ENCODE measurements around the gene TMUB2. TPM values are rescaled to one million over a fixed set of nuclear protein-coding genes. Genes with fewer than 3 reads are reported as not detected.

The TMUB2 gene
- total and polyA plus RNA-seq, 4 donors = 32.1 to 40.2 (median 37.2) TPM

GRCh38 chr17:44198721-44199552 is 12.2 kb downstream of the TMUB2 start:
- Histone ChIP-seq H3K9me3 (ENCODE audit: control insufficient read depth in 4 of 4, insufficient read depth in 3 of 4, low read length in 3 of 4) (no peaks in the 10 kb centered on the region), H3K36me3 (ENCODE audit: control insufficient read depth in 4 of 4, insufficient read depth in 4 of 4, low read length in 4 of 4) (peaks cover 17 to 31% (median 28%) of the 10 kb centered on the region in 4 donors), H3K27me3 (ENCODE audit: control insufficient read depth in 3 of 3, insufficient read depth in 3 of 3, low read length in 2 of 3) (no peaks in the 10 kb centered on the region), H3K9ac (ENCODE audit: insufficient read depth in 1 of 2, low read length in 2 of 2) (peak overlapping the region; percentile 34 to 63), H3K4me1 (ENCODE audit: control insufficient read depth in 5 of 5, insufficient read depth in 5 of 5, low read length in 5 of 5) (peaks cover 0 to 24% (median 14%) of the 10 kb centered on the region in 5 donors), H3K27ac (ENCODE audit: low read depth in 1 of 2, low read length in 1 of 2) (peak overlapping the region; percentile 94 to 96), H3K4me3 (peak overlapping the region; percentile 53)
- 1% methylated on average over 29 to 61 of the region's 68 CpGs for WGBS, 2 donors
- DNase-seq (peak; percentile 57 to 82 (median 79)), ATAC-seq (ENCODE audit: insufficient read depth, low FRiP score) (peak; percentile 24)
- no peak for TF ChIP-seq CTCF (IDR thresholded peaks at IDR 0.05; ENCODE audit: control extremely low read depth, extremely low read depth)

GRCh38 chr17:44199553-44200477 is 13.0 kb downstream of the TMUB2 start, which contains the start of gene ATXN7L3:
ATXN7L3 (minus strand) TSS chr17:44199884; CDS start chr17:44198070, 1,814 bp downstream.
- H3K36me3 ChIP-seq (ENCODE audit: control insufficient read depth in 4 of 4, insufficient read depth in 4 of 4, low read length in 4 of 4) = peaks cover 10 to 22% (median 19%) of the 10 kb centered on the region in 4 donors
- no peak for TF ChIP-seq CTCF (IDR thresholded peaks at IDR 0.05; ENCODE audit: control extremely low read depth, extremely low read depth)
- no peaks in the 10 kb centered on the region for H3K9me3 ChIP-seq (ENCODE audit: control insufficient read depth in 4 of 4, insufficient read depth in 3 of 4, low read length in 3 of 4)
- peak within 1 kb of the TSS; percentile 96 to 97 for H3K27ac ChIP-seq (ENCODE audit: low read depth in 1 of 2, low read length in 1 of 2)
- no peaks in the 10 kb centered on the region for H3K27me3 ChIP-seq (ENCODE audit: control insufficient read depth in 3 of 3, insufficient read depth in 3 of 3, low read length in 2 of 3)
- ATAC-seq (ENCODE audit: insufficient read depth, low FRiP score) (peak; percentile 95), DNase-seq (peak; percentile 98 to 99 (median 99))
- WGBS, 2 donors = 1 to 2% methylated on average over 35 to 125 of the region's 126 CpGs
- H3K4me1 ChIP-seq (ENCODE audit: control insufficient read depth in 5 of 5, insufficient read depth in 5 of 5, low read length in 5 of 5) = peaks cover 0 to 24% (median 14%) of the 10 kb centered on the region in 5 donors
- peak within 1 kb of the TSS; percentile 63 to 69 for H3K9ac ChIP-seq (ENCODE audit: insufficient read depth in 1 of 2, low read length in 2 of 2)
- H3K4me3 ChIP-seq = peak within 1 kb of the TSS; percentile 55

- TF ChIP-seq CTCF (IDR thresholded peaks at IDR 0.05; ENCODE audit: control extremely low read depth, extremely low read depth) = no peak
- Histone ChIP-seq H3K9me3 (ENCODE audit: control insufficient read depth in 4 of 4, insufficient read depth in 3 of 4, low read length in 3 of 4) (no peaks in the 10 kb centered on the region), H3K4me1 (ENCODE audit: control insufficient read depth in 5 of 5, insufficient read depth in 5 of 5, low read length in 5 of 5) (peaks cover 0 to 26% (median 14%) of the 10 kb centered on the region in 5 donors), H3K36me3 (ENCODE audit: control insufficient read depth in 4 of 4, insufficient read depth in 4 of 4, low read length in 4 of 4) (peaks cover 3 to 14% (median 11%) of the 10 kb centered on the region in 4 donors), H3K9ac (ENCODE audit: insufficient read depth in 1 of 2, low read length in 2 of 2) (peak overlapping the region; percentile 63 to 69), H3K4me3 (peak overlapping the region; percentile 55), H3K27me3 (ENCODE audit: control insufficient read depth in 3 of 3, insufficient read depth in 3 of 3, low read length in 2 of 3) (no peaks in the 10 kb centered on the region), H3K27ac (ENCODE audit: low read depth in 1 of 2, low read length in 1 of 2) (peak overlapping the region; percentile 83 to 97)
- ATAC-seq (ENCODE audit: insufficient read depth, low FRiP score) = no peak
- 5 to 7% methylated on average over 23 to 36 of the region's 36 CpGs for WGBS, 2 donors
- DNase-seq = no peak
Observed at GRCh38 chr17:44200478-44201155, 13.8 kb downstream of the TMUB2 start.

Measured in lung (tissue), 12 donors.